ENCODE results near the gene LHX6. TPM values are rescaled to one million over a fixed set of nuclear protein-coding genes. Genes with fewer than 3 reads are reported as not detected.

The LHX6 gene
- total RNA-seq, 1 experiment from 2014 or later, result 11.1 TPM

DNA sequence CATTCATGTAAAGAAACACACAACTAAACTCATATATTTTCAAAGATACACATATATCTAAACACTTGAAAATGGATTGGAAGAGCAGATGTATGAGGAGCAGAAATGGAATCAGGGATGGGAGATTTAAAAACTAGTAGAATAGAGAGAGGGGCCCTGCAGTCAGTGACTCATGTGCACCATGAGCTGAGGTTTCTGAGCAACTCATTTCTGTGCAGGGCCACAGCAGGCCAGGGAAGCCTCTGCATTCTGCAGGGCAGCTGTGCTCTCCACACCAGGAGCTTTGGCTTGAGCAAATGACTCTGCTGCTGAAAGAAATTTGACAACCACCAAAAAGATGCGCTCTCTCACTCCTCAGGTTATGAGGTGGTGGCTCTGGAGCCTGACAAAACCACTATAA lies 27.1 kb downstream of the LHX6 start:
- H3K36me3 ChIP-seq (ENCODE audit: low read depth, low read length), result no peaks in the 10 kb centered on the region
- H3K4me2 ChIP-seq (ENCODE audit: low read length), result no peak overlapping the region
- no peak overlapping the region for H3K9ac ChIP-seq (ENCODE audit: low read length)
- intact Hi-C loops (cut with micrococcal nuclease), result no loop called here
- no peak overlapping the region for H2AFZ ChIP-seq (ENCODE audit: low read length)
- ATAC-seq, result no peak
- no peak for TF ChIP-seq EZH2 (IDR thresholded peaks at IDR 0.05; ENCODE audit: low read length, unreplicated experiment)
- TF ChIP-seq, protein P1, sequence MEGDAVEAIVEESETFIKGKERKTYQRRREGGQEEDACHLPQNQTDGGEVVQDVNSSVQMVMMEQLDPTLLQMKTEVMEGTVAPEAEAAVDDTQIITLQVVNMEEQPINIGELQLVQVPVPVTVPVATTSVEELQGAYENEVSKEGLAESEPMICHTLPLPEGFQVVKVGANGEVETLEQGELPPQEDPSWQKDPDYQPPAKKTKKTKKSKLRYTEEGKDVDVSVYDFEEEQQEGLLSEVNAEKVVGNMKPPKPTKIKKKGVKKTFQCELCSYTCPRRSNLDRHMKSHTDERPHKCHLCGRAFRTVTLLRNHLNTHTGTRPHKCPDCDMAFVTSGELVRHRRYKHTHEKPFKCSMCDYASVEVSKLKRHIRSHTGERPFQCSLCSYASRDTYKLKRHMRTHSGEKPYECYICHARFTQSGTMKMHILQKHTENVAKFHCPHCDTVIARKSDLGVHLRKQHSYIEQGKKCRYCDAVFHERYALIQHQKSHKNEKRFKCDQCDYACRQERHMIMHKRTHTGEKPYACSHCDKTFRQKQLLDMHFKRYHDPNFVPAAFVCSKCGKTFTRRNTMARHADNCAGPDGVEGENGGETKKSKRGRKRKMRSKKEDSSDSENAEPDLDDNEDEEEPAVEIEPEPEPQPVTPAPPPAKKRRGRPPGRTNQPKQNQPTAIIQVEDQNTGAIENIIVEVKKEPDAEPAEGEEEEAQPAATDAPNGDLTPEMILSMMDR (conservative IDR thresholded peaks at IDR 0.05; ENCODE audit: low read depth, low read length), result no peak
- TF ChIP-seq EZH2phosphoT487 (IDR thresholded peaks at IDR 0.05; ENCODE audit: borderline replicate concordance, low read length), result no peak
- no peak overlapping the region for H3K27ac ChIP-seq (ENCODE audit: low read length)
- H3K9me2 ChIP-seq (replicated peaks; ENCODE audit: low read length), result no peaks in the 10 kb centered on the region
- no peaks in the 10 kb centered on the region for H3K4me1 ChIP-seq (ENCODE audit: insufficient read depth, low read length)
- no TSS peak for BruUV-seq (replicated peaks)
- no peaks in the 10 kb centered on the region for H3K9me3 ChIP-seq (ENCODE audit: low read length)
- CTCF ChIA-PET, result no interaction called here
- H4K20me1 ChIP-seq (ENCODE audit: low read length), result no peaks in the 10 kb centered on the region
- DNase-seq, result no peak
- no peaks in the 10 kb centered on the region for H3K27me3 ChIP-seq (ENCODE audit: low read length)
- POLR2A ChIA-PET (ENCODE audit: unreplicated experiment), result no interaction called here
- no peaks in the 10 kb centered on the region for H3K79me2 ChIP-seq (ENCODE audit: low read length)
- no peaks in the 10 kb centered on the region for H3F3A ChIP-seq (ENCODE audit: low read length, unreplicated experiment)
- H3K4me3 ChIP-seq (ENCODE audit: low read length), result no peak overlapping the region

DNA sequence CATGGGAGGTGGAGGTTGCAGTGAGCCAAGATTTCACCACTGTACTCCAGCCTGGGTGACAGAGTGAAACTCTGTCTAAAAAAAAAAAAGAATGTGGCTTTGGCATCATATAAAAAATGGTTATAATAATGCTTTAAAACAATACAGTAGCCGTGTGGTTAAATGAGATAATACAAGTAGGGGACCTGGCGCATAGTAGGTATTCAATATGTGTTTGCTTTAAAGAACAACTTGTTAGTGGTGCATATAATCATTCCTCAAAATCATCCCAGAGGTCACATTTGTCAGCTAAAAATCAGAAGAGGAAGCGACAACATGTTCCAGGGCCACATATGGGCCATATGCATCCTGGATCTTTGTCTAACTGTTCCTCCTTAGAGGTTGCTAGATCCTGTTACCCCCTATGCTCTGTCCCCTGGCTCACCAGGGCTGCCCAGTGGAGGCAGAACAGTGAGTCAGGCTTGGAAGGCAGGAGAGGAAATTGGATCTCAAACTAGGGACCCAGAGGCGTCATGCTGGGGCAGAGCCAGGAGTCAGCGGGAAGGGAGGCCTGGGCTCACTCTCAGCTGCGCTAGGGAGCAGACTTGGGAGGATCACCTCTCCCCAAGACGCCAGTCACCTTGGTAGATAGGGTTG lies 27.7 kb downstream of the LHX6 start:
- no peaks in the 10 kb centered on the region for H3K36me3 ChIP-seq (ENCODE audit: low read depth, low read length)
- TF ChIP-seq EZH2 (IDR thresholded peaks at IDR 0.05; ENCODE audit: low read length, unreplicated experiment) (no peak), EZH2phosphoT487 (IDR thresholded peaks at IDR 0.05; ENCODE audit: borderline replicate concordance, low read length) (no peak)
- TF ChIP-seq, protein P1 (conservative IDR thresholded peaks at IDR 0.05; ENCODE audit: low read depth, low read length), result no peak
- no peak overlapping the region for H2AFZ ChIP-seq (ENCODE audit: low read length)
- DNase-seq (no peak), ATAC-seq (0 out of 2 replicates have a peak, but pooled peaks have one; percentile 22)
- H4K20me1 ChIP-seq (ENCODE audit: low read length), result no peaks in the 10 kb centered on the region
- no peak overlapping the region for H3K27ac ChIP-seq (ENCODE audit: low read length)
- no peaks in the 10 kb centered on the region for H3F3A ChIP-seq (ENCODE audit: low read length, unreplicated experiment)
- CTCF ChIA-PET, result no interaction called here
- POLR2A ChIA-PET (ENCODE audit: unreplicated experiment), result no interaction called here
- BruUV-seq (replicated peaks), result no TSS peak
- intact Hi-C loops (cut with micrococcal nuclease), result no loop called here
- H3K4me2 ChIP-seq (ENCODE audit: low read length), result no peak overlapping the region
- H3K9me2 ChIP-seq (replicated peaks; ENCODE audit: low read length), result no peaks in the 10 kb centered on the region
- H3K4me3 ChIP-seq (ENCODE audit: low read length), result no peak overlapping the region
- no peak overlapping the region for H3K9ac ChIP-seq (ENCODE audit: low read length)
- H3K9me3 ChIP-seq (ENCODE audit: low read length), result no peaks in the 10 kb centered on the region
- H3K4me1 ChIP-seq (ENCODE audit: insufficient read depth, low read length), result no peaks in the 10 kb centered on the region
- H3K79me2 ChIP-seq (ENCODE audit: low read length), result no peaks in the 10 kb centered on the region
- no peaks in the 10 kb centered on the region for H3K27me3 ChIP-seq (ENCODE audit: low read length)

DNA sequence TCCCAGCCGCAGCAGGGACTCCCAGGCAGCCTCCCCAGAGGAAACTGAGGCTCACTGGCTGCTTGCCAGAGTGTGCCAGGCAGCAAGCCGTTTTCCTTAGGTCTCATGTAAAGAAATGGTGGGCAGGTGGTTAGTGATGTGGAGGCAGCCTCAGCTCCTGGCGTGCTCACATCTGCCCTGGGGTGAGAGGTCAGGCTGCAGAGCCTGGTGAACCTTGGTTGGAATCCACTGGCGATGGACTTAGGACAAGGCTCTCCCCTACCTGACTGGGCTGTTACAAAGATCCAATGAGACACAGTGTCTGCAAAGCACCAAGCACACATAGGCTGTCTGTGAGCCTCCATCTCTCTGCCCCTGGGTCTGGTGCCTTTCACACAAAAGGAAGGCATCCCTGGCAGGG lies 30.9 kb downstream of the LHX6 start:
- H3K27ac ChIP-seq (ENCODE audit: low read length), result no peak overlapping the region
- POLR2A ChIA-PET (ENCODE audit: unreplicated experiment), result no interaction called here
- H3K27me3 ChIP-seq (ENCODE audit: low read length), result no peaks in the 10 kb centered on the region
- H3K9me3 ChIP-seq (ENCODE audit: low read length), result no peaks in the 10 kb centered on the region
- TF ChIP-seq EZH2phosphoT487 (IDR thresholded peaks at IDR 0.05; ENCODE audit: borderline replicate concordance, low read length), result no peak
- no peaks in the 10 kb centered on the region for H4K20me1 ChIP-seq (ENCODE audit: low read length)
- no peaks in the 10 kb centered on the region for H3K4me1 ChIP-seq (ENCODE audit: insufficient read depth, low read length)
- ATAC-seq (no peak), DNase-seq (no peak)
- H3K36me3 ChIP-seq (ENCODE audit: low read depth, low read length), result no peaks in the 10 kb centered on the region
- CTCF ChIA-PET, result no interaction called here
- H3K4me2 ChIP-seq (ENCODE audit: low read length), result no peak overlapping the region
- BruUV-seq (replicated peaks), result no TSS peak
- H2AFZ ChIP-seq (ENCODE audit: low read length), result no peak overlapping the region
- no peak overlapping the region for H3K4me3 ChIP-seq (ENCODE audit: low read length)
- H3K79me2 ChIP-seq (ENCODE audit: low read length), result no peaks in the 10 kb centered on the region
- no peaks in the 10 kb centered on the region for H3F3A ChIP-seq (ENCODE audit: low read length, unreplicated experiment)
- H3K9ac ChIP-seq (ENCODE audit: low read length), result no peak overlapping the region
- H3K9me2 ChIP-seq (replicated peaks; ENCODE audit: low read length), result no peaks in the 10 kb centered on the region
- intact Hi-C loops (cut with micrococcal nuclease), result no loop called here
